Naive thymus-derived CD4-positive, alpha-beta T cell (primary cell): ENCODE results near the gene FALEC. TPM values are rescaled to one million over a fixed set of nuclear protein-coding genes. Genes with fewer than 3 reads are reported as not detected.
A peak's percentile ranks its signal among the peaks of the same experiment; 100 is the strongest.

Experiments
- ATAC-seq: fragments of 150-1000 bp; cut with Tn5 transposase; 2 replicates; pipeline ENCODE4 v1.10.0; 2021; ENCODE audit warnings: mild to moderate bottlenecking, moderate library complexity
- CTCF ChIA-PET: fragments of 350-600 bp; sonication (Branson Sonifier 250); formaldehyde crosslinking; loops from one replicate; lab custom pipeline; 2021; ENCODE audit warnings: antibody characterized with exemption; lab: Charles Lee
- POLR2A ChIA-PET: fragments of 350-600 bp; sonication (Branson Sonifier 250); formaldehyde crosslinking; loops from one replicate; lab custom pipeline; 2021; ENCODE audit warnings: antibody characterized with exemption, inconsistent platforms; lab: Charles Lee
- DNase-seq, 9 donors: peaks; one replicate each; pipeline versions ENCODE4 v3.0.0 to v3.0.0-alpha.2; 2020 to 2022; ENCODE audit warnings: mixed read lengths in 1 of 9
- H3K27ac ChIP-seq: one replicate; pipeline ENCODE4 v1.7.0; 2013; ENCODE audit warnings: mild to moderate bottlenecking, low read depth, low read length, moderate library complexity
- H3K27me3 ChIP-seq, 2 donors: one replicate each; pipeline ENCODE4 v1.7.0; 2013; ENCODE audit warnings: low read length in 2 of 2, mild to moderate bottlenecking in 2 of 2, moderate library complexity in 2 of 2; ENCODE audit not compliant: control insufficient read depth in 2 of 2, insufficient read depth in 2 of 2
- H3K36me3 ChIP-seq, 3 experiments: 1 replicate in 2 of 3; 2 replicates in 1 of 3; pipeline ENCODE4 v1.7.0; 2013; ENCODE audit warnings: low read length in 3 of 3, mild to moderate bottlenecking in 3 of 3, moderate library complexity in 1 of 3; ENCODE audit not compliant: insufficient read depth in 3 of 3, control insufficient read depth in 2 of 3
- H3K4me1 ChIP-seq, 2 donors: one replicate each; pipeline ENCODE4 v1.7.0; 2013; ENCODE audit warnings: low read length in 2 of 2, mild to moderate bottlenecking in 2 of 2, moderate library complexity in 1 of 2; ENCODE audit not compliant: control insufficient read depth in 2 of 2, insufficient read depth in 2 of 2
- H3K4me3 ChIP-seq: 2 replicates; pipeline ENCODE4 v1.7.0; 2013; ENCODE audit warnings: mild to moderate bottlenecking, low read length
- H3K9me3 ChIP-seq, 3 experiments: 1 replicate in 2 of 3; 2 replicates in 1 of 3; pipeline ENCODE4 v1.7.0; 2013; ENCODE audit warnings: low read length in 3 of 3; ENCODE audit not compliant: control insufficient read depth in 2 of 3
- H3K27ac Mint-ChIP-seq, 9 donors: one replicate each; pipeline ENCODE4 v1.8.0; 2020 to 2022; ENCODE audit warnings: mixed read lengths in 9 of 9, mild to moderate bottlenecking in 8 of 9, moderate library complexity in 5 of 9, inconsistent platforms in 2 of 9
- H3K27me3 Mint-ChIP-seq, 5 donors: one replicate each; pipeline ENCODE4 v1.8.0; 2021 to 2022; ENCODE audit warnings: mixed read lengths in 5 of 5, mild to moderate bottlenecking in 1 of 5
- H3K36me3 Mint-ChIP-seq, 5 donors: one replicate each; pipeline ENCODE4 v1.8.0; 2020 to 2022; ENCODE audit warnings: mixed read lengths in 5 of 5, mild to moderate bottlenecking in 3 of 5, inconsistent platforms in 1 of 5
- H3K4me1 Mint-ChIP-seq, 7 donors: one replicate each; pipeline ENCODE4 v1.8.0; 2020 to 2022; ENCODE audit warnings: mixed read lengths in 7 of 7, mild to moderate bottlenecking in 3 of 7, inconsistent platforms in 1 of 7
- H3K4me3 Mint-ChIP-seq, 10 donors: one replicate each; pipeline ENCODE4 v1.8.0; 2020 to 2022; ENCODE audit warnings: mild to moderate bottlenecking in 10 of 10, mixed read lengths in 10 of 10, moderate library complexity in 6 of 10, inconsistent platforms in 2 of 10
- H3K9me3 Mint-ChIP-seq, 11 donors: one replicate each; pipeline ENCODE4 v1.8.0; 2020 to 2022; ENCODE audit warnings: mixed read lengths in 11 of 11, mild to moderate bottlenecking in 4 of 11, inconsistent platforms in 1 of 11, moderate library complexity in 1 of 11
- intact Hi-C, 2 donors: fragments of 100-400 bp; cut with micrococcal nuclease; formaldehyde crosslinking; loops; one replicate each; pipeline ENCODE4 v1.15.1; 2023
- polyA plus RNA-seq, 2 donors: library from polyadenylated mRNA; unstranded; fragments of 300-500 nt; fragmentation: Illumina TruSeq; gene quantifications; one replicate each; pipeline ENCODE4 v1.2.3, GENCODE V29; 2021
- total RNA-seq, 6 experiments: library from RNA in 5 of 6; stranded (reverse) in 5 of 6; gene quantifications; 1 replicate in 5 of 6; 2 replicates in 1 of 6; pipeline ENCODE4 v1.2.3 and lab custom pipeline; 2021 to 2026

FALEC gene
- total and polyA plus RNA-seq, 7 experiments from 2014 or later: 0.44 to 2.5 (median 0.76) TPM; not detected in 4

DNA sequence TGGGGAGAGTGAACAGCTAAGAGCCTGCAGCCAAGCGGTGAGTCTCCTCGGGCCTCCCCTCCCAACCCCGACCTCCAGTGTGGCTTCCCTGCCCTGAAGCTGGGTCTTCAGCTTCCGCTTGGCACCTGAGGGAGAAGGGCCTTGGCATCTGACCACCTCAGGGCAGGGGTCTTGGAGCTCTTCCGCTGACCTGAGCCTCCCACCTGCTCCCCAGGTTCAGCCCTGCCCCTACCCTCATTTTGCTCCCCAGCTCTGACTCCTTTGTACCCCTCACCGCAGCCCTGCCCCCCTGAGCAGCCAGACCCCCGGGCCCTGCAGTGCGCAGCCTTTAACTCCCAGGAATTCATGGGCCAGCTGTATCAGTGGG lies 38.5 kb downstream of the FALEC start:
- no peak overlapping the region for H3K4me3 ChIP-seq
- ATAC-seq: no peak
- CTCF ChIA-PET: no interaction called here
- intact Hi-C loops: no loop called here
- H3K27me3 ChIP-seq: no peaks in the 10 kb centered on the region
- Mint-ChIP-seq H3K4me3 (no peak overlapping the region), H3K9me3 (peaks cover 0 to 2% (median 0%) of the 10 kb centered on the region in 11 donors), H3K27ac (peak overlapping the region in 2 of 9 donors; percentile 14 to 15), H3K27me3 (peaks cover 4 to 8% (median 4%) of the 10 kb centered on the region in 5 donors), H3K4me1 (peaks cover 6 to 29% (median 19%) of the 10 kb centered on the region in 7 donors), H3K36me3 (peaks cover 0 to 6% (median 0%) of the 10 kb centered on the region in 5 donors)
- H3K36me3 ChIP-seq: peaks cover 0 to 5% (median 0%) of the 10 kb centered on the region in 3 experiments
- DNase-seq: no peak
- H3K27ac ChIP-seq: no peak overlapping the region
- H3K4me1 ChIP-seq: peaks cover 0 to 5% of the 10 kb centered on the region in 2 donors
- POLR2A ChIA-PET: no interaction called here
- no peaks in the 10 kb centered on the region for H3K9me3 ChIP-seq

DNA sequence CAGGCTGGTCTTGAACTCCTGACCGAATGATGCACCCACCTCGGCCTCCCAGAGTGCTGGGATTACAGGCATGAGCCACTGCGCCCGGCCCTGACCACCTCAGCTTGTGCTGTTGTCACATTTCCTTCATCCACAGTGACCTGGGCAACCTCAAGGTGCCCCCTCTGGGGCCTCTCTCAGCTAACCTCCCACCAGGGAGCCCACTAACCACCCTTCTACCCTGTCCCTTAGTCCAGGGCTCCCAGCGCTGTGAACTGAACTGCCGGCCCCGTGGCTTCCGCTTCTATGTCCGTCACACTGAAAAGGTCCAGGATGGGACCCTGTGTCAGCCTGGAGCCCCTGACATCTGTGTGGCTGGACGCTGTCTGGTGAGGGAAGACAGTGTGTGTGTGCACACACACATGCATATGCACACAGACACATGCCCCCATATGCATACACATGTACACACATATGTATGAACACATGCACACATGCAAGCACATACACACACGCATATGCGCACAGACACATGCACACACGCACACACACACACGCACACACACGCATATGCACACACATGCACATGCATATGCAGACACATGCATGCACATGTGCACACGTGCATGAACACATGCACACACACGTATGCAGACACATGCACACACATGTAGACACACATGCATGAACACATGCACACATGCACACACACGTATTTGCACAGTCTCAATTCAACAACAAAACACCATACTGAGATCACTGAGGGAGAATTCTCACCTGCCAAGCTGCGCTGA lies 39.8 kb downstream of the FALEC start:
- peak overlapping the region in 3 of 9 donors; percentile 4 to 29 (median 8) for H3K27ac Mint-ChIP-seq
- no peak for ATAC-seq

GRCh38 chr1:150555971-150556865 lies 40.7 kb downstream of the FALEC start:
- no peaks in the 10 kb centered on the region for H3K27me3 Mint-ChIP-seq
- H3K4me3 Mint-ChIP-seq: no peak overlapping the region

More for the DNA sequence above, 39.8 kb downstream of the FALEC start:
- intact Hi-C loops: no loop called here
- ChIA-PET CTCF (interaction anchor here (0.6 kb wide), 1 partner anchor 87 kb away, joined by 3 read pairs; no protein-coding TSS in a partner anchor), POLR2A (no interaction called here)
- no peak overlapping the region for H3K4me3 Mint-ChIP-seq
- peaks cover 5 to 10% of the 10 kb centered on the region in 2 donors for H3K4me1 ChIP-seq
- H3K4me3 ChIP-seq: no peak overlapping the region
- no peaks in the 10 kb centered on the region for H3K9me3 Mint-ChIP-seq
- no peak overlapping the region for H3K27ac ChIP-seq
- H3K27me3 ChIP-seq: no peaks in the 10 kb centered on the region
- H3K36me3 ChIP-seq: peaks cover 0 to 5% (median 0%) of the 10 kb centered on the region in 3 experiments
- H3K4me1 Mint-ChIP-seq: peaks cover 9 to 33% (median 25%) of the 10 kb centered on the region in 7 donors
- H3K9me3 ChIP-seq: no peaks in the 10 kb centered on the region
- peaks cover 0 to 2% (median 0%) of the 10 kb centered on the region in 5 donors for H3K27me3 Mint-ChIP-seq
- H3K36me3 Mint-ChIP-seq: peaks cover 0 to 6% (median 0%) of the 10 kb centered on the region in 5 donors
- no peak for DNase-seq

DNA sequence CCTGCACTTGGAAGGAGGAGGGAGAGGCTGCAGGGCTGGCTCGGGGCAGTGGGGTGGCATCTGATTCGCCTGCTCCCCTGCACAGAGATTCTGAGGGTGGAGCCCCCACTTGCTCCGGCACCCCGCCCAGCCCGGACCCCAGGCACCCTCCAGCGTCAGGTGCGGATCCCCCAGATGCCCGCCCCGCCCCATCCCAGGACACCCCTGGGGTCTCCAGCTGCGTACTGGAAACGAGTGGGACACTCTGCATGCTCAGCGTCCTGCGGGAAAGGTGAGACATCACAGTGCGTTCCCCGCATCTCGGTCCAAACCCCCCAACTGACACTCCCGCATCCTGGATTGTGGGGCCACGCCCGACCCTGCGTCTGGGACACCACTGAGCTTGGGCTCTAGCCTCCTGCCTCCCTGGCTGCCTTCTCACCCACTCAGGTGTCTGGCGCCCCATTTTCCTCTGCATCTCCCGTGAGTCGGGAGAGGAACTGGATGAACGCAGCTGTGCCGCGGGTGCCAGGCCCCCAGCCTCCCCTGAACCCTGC lies 41.6 kb downstream of the FALEC start:
- no peaks in the 10 kb centered on the region for H3K9me3 ChIP-seq
- H3K4me1 ChIP-seq: peaks cover 9 to 10% of the 10 kb centered on the region in 2 donors
- Mint-ChIP-seq H3K4me3 (no peak overlapping the region), H3K4me1 (peaks cover 10 to 31% (median 22%) of the 10 kb centered on the region in 7 donors), H3K9me3 (no peaks in the 10 kb centered on the region), H3K27me3 (no peaks in the 10 kb centered on the region), H3K27ac (no peak overlapping the region), H3K36me3 (peaks cover 0 to 6% (median 0%) of the 10 kb centered on the region in 5 donors)
- no peak overlapping the region for H3K27ac ChIP-seq
- no peak for ATAC-seq
- intact Hi-C loops: no loop called here
- no peak overlapping the region for H3K4me3 ChIP-seq
- peaks cover 0 to 5% (median 0%) of the 10 kb centered on the region in 3 experiments for H3K36me3 ChIP-seq
- no peaks in the 10 kb centered on the region for H3K27me3 ChIP-seq
- DNase-seq: no peak
- POLR2A ChIA-PET: interaction anchor here (0.8 to 1.8 kb wide), 2 partner anchors 20 to 72 kb away, joined by 3 to 7 read pairs; partner anchors contain the start of gene ENSA
- CTCF ChIA-PET: interaction anchor here (0.6 to 13.2 kb wide), 2 partner anchors 18 to 62 kb away, joined by 6 to 272 read pairs; no protein-coding TSS in a partner anchor

More at GRCh38 chr1:150555971-150556865, 40.7 kb downstream of the FALEC start:
- Histone ChIP-seq H3K9me3 (no peaks in the 10 kb centered on the region), H3K4me3 (no peak overlapping the region), H3K36me3 (peaks cover 0 to 5% (median 0%) of the 10 kb centered on the region in 3 experiments), H3K27me3 (no peaks in the 10 kb centered on the region), H3K27ac (no peak overlapping the region), H3K4me1 (peaks cover 9 to 10% of the 10 kb centered on the region in 2 donors)
- CTCF ChIA-PET: interaction anchor here (0.6 to 13.2 kb wide), 3 partner anchors 17 to 87 kb away, joined by 3 to 272 read pairs (median 6); no protein-coding TSS in a partner anchor
- POLR2A ChIA-PET: interaction anchor here (0.8 to 1.8 kb wide), 2 partner anchors 21 to 73 kb away, joined by 3 to 7 read pairs; partner anchors contain the start of gene ENSA
- no peak for DNase-seq
- Mint-ChIP-seq H3K4me1 (peaks cover 12 to 34% (median 28%) of the 10 kb centered on the region in 7 donors), H3K36me3 (peaks cover 0 to 6% (median 0%) of the 10 kb centered on the region in 5 donors), H3K27ac (peak overlapping the region in 1 of 9 donors; percentile 67), H3K9me3 (no peaks in the 10 kb centered on the region)
- intact Hi-C loops: no loop called here
- ATAC-seq: no peak

DNA sequence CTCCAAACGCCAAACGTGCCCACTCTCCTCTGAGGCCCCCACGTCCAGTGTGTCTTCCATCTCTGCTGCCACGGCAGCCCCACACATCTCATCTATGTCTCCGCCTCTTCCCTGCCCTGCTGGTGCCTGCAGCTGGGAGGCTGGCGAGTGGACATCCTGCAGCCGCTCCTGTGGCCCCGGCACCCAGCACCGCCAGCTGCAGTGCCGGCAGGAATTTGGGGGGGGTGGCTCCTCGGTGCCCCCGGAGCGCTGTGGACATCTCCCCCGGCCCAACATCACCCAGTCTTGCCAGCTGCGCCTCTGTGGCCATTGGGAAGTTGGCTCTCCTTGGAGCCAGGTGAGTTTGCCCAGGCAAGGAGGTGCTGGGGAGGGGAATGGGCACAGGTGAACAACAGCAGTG lies 42.3 kb downstream of the FALEC start:
- CTCF ChIA-PET: interaction anchor here (0.6 to 13.2 kb wide), 3 partner anchors 19 to 361 kb away, joined by 3 to 300 read pairs (median 272); partner anchors contain the start of gene MCL1

More for the DNA sequence above, 42.3 kb downstream of the FALEC start:
- Mint-ChIP-seq H3K4me1 (peaks cover 11 to 29% (median 20%) of the 10 kb centered on the region in 7 donors), H3K36me3 (peaks cover 0 to 6% (median 3%) of the 10 kb centered on the region in 5 donors), H3K27me3 (no peaks in the 10 kb centered on the region), H3K4me3 (no peak overlapping the region), H3K9me3 (no peaks in the 10 kb centered on the region), H3K27ac (no peak overlapping the region)
- peaks cover 10 to 16% of the 10 kb centered on the region in 2 donors for H3K4me1 ChIP-seq
- peaks cover 0 to 5% (median 0%) of the 10 kb centered on the region in 3 experiments for H3K36me3 ChIP-seq
- no peak for DNase-seq
- ATAC-seq: no peak
- POLR2A ChIA-PET: interaction anchor here (0.5 to 11.4 kb wide), 4 partner anchors 9 to 394 kb away, joined by 3 to 254 read pairs (median 5); partner anchors contain the start of gene ADAMTSL4
- intact Hi-C loops: no loop called here
- H3K9me3 ChIP-seq: no peaks in the 10 kb centered on the region
- H3K27me3 ChIP-seq: no peaks in the 10 kb centered on the region
- H3K4me3 ChIP-seq: no peak overlapping the region
- H3K27ac ChIP-seq: no peak overlapping the region
